Measurements from ENCODE around the gene ALDH2.
"Not testable (repeated sequence)": the region's sequence is repeated elsewhere in the genome, so short reads cannot be mapped to it uniquely, and the experiment has no call there.

The ALDH2 gene

DNA sequence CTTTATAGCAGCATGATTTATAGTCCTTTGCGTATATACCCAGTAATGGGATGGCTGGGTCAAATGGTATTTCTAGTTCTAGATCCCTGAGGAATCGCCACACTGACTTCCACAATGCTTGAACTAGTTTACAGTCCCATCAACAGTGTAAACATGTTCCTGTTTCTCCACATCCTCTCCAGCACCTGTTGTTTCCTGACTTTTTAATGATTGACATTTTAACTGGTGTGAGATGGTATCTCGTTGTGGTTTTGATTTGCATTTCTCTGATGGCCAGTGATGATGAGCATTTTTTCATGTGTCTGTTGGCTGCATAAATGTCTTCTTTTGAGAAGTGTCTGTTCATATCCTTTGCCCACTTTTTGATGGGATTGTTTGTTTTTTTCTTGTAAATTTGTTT is 62.9 kb downstream of the ALDH2 start:
- not testable (repeated sequence) for DNase-seq

DNA sequence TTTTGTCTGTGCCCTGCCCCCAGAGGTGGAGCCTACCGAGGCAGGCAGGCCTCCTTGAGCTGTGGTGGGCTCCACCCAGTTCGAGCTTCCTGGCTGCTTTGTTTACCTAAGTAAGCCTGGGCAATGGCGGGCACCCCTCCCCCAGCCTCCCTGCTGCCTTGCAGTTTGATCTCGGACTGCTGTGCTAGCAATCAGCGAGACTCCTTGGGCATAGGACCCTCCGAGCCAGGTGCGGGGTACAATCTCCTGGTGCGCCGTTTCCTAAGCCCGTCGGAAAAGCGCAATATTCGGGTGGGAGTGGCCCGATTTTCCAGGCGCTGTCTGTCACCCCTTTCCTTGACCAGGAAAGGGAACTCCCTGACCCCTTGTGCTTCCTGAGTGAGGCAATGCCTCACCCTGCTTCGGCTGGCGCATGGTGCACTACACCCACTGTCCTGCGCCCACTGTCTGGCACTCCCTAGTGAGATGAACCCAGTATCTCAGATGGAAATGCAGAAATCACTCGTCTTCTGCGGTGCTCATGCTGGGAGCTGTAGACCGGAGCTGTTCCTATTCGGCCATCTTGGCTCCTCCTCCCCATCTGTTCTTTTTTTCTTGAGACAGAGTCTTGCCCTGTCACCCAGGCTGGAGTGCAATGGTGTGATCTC is 68.1 kb downstream of the ALDH2 start:
- not testable (repeated sequence) for DNase-seq

DNA sequence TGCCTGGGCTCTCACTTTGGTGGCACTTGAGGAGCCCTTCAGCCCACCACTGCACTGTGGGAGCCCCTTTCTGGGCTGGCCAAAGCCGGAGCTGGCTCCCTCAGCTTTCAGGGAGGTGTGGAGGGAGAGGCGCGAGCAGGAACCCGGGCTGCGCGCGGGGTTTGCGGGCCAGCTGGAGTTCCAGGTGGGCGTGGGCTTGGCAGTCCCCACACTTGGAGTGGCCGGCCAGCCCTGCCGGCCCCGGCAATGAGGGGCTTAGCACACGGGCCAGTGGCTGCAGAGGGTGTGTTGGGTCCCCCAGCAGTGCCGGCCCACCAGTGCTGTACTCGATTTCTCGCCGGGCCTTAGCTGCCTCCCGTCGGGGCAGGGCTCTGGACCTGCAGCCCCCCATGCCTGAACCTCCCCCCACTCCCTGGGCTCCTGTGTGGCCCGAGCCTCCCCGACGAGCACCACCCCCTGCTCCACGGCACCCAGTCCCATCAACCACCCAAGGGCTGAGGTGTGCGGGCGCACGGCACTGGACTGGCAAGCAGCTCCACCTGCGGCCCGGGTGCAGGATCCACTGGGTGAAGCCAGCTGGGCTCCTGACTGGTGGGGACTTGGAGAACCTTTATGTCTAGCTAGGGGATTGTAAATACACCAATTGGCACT is 68.9 kb downstream of the ALDH2 start:
- not testable (repeated sequence) for DNase-seq

DNA sequence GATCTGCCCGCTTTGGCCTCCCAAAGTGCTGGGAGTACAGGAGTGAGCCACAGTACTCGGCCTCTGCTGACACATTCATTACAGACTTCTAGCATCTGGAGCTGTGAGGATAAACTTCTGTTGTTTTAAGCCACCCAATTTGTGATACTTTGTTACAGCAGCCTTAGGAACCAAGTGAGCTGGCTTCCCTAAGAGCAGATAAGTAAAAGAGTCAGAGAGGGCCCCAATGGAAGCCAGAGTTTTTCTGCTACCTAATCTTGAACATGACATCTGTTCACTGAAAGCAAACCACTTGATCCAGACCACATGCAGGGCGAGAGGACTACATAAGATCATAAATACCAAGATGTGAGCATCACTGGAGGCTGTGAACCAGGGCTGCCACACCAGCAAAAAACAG is 71.6 kb downstream of the ALDH2 start:
- DNase-seq = no peak

DNA sequence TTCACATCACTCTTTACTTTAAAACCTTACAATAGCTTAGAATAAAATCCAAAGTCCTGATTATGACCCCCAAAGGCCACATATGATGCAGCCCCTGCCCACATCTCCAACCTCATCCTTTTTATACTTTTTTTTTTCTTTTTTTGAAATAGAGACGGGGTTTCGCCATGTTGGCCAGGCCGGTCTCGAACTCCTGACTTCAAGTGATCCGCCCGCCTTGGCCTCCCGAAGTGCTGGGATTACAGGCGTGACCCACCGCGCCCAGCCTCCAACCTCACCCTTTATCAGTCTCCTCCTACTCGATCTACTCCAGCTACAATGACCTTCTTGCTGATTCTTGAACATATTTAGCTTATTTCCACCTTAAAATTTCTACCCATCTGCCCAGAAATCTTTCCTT is 74.1 kb downstream of the ALDH2 start:
- DNase-seq = no peak

DNA sequence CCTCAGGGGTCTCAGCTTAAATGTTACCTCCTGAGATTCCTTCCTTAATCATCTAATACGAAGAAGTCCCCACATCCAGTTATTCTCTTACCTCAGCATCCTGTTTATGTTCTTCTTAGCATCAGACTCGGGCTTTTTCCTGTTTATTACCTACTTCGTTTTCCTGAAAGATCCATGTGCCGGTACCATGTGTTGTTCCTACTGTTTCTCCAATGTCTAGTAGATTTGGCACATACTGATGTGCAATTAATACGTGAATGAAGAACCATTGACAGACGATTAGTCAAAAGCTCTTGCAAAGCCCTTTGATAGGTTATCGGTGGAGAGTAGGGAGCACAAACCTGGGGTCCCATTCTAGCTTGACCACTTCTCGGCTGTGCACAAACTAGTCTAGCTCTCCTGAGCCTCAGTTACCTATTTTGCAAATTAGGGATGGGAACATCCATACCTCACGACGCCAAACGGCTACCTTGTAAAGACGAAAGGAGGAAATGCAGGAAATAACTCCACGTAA is 74.6 kb downstream of the ALDH2 start:
- DNase-seq = no peak

DNA sequence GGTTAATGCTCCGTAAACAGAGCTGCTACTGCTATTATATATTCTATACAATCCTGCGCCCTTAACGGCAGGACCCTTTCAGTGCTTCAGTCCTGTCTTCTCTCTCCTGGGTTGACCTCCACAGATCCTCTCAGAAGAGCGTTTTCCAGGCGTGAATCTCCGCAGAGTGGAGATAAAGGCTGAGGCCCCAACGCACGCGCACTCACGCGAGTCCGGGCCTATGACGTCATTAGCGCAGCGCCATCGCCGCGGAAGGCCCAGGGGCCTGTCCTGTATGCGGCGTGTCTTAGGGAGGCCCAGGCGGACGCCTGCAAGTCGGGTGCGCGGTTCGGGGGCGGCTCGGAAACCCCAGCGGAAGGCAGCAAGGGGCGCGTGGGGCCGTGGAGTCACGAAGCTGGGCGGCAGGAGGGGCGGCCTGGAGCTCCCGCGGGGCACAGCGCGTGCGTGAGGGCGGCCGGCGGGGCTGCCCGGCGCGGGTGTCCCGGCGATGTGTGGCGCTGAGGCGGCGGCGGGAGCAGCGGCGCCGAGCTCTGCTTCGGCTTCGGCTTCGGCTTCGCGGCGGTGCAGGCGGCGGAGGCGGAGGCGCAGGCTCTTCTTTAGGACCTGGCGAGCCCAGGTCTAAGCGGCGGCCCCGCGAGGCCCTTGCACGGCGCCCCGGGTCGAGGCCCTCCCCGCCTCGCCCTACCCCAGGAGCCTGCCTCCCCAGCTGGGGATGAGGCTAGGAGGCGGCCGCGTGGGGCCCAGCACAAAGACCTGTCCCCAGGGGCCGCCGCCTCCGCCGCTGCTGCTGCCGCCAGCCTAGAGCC is 75.2 kb downstream of the ALDH2 start, which contains the start of gene MAPKAPK5:
TSS of gene MAPKAPK5 (plus strand) at position 479 of the 806 bp plus-strand sequence. CDS start 506 bp downstream, outside the sequence.
- DNase-seq = peak; percentile 93

DNA sequence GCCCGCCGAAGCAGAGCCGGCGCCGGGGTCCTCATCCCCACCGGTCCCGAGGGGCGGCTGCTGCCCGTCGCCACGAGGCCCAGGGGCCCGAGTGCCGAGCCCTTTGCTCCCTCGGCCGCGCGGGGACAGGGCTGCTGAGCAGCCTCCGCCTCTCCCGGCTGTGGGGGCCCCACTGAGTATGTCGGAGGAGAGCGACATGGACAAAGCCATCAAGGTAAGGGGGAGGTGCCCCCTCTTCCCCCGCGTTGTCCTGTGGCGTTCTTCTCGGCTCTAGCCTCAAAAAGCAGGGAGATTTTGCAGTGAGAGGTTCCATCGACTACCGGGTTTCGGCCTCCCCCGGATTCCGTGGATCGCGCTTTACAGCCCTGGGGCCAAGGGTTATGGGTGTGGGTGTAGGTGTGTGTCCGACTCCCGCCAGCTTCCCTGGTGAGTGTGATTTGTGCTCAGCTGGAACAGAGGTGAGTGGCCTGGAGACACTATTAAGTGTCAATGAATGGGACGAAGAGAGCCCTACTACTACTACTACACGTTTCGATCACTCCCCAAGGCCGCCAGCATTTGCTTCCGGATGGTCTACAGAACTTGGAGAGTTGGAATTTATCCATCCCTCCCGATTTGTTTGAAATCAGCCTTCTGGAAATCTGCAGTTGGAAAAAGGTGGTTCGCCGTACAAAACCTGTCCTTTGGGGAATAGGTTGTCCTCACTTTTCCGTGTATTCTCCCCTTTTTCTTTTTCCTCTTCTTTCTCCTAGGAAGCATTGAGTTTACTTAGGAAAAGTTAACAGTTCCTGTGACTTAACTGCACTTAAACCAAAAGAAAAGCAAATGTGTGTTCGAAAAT is 76.0 kb downstream of the ALDH2 start:
- DNase-seq = no peak

DNA sequence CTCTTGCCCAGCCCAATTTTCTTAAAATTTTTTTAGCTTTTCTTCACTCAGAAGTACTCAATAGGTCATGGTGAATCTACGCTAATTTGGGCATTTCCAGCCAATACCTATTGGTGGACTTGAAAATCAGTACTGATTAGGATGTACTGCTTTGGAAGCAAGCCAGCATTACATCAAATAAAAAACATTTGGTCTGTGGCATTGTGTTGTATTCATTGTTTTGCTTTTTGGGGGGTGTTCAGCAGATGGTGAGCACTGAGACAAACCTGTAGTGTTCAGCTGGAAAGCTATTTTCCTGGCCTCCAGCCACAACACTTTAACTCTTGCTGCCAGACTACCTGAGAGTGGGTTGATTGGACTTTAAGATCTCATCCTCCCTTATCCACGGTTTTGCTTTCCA is 79.3 kb downstream of the ALDH2 start:
- DNase-seq = no peak

DNA sequence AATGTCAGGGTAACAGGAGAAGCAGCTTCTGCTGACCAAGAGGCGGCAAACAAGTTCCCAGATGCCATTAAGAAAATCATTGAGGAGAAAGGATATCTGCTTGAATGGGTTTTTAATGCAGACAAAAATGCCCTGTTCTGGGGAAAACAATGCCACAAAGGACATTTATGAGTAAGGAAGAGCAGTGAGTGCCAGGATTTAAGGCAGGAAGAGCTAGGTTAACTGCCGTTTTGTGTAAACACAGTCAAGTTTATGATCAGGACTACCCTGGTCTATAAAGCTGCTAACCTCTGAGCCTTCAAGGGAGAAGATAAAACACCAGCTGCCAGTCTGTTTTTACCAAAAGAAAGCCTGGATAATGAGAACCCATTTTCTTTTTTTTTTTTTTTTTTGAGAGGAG is 83.8 kb downstream of the ALDH2 start:
- DNase-seq = no peak

DNA sequence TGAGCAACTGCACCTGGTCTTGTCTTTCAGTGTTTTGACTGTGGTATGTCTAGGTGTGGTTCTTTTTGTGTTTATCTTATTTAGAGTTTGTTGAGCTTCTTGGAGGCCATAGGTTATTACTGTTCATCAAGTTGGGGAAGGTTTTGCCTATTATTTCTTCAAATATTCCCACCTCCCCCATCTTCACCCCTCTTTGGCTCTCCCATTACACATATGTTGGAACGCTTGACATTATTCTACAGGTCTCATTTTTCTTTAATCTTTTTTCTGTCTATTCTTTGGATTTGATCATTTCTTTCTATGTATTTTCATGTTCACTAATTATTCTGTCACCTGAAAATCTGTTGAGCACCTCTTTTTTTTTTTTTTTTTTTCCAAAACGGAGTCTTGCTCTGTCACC is 91.5 kb downstream of the ALDH2 start:
- DNase-seq = no peak

DNA sequence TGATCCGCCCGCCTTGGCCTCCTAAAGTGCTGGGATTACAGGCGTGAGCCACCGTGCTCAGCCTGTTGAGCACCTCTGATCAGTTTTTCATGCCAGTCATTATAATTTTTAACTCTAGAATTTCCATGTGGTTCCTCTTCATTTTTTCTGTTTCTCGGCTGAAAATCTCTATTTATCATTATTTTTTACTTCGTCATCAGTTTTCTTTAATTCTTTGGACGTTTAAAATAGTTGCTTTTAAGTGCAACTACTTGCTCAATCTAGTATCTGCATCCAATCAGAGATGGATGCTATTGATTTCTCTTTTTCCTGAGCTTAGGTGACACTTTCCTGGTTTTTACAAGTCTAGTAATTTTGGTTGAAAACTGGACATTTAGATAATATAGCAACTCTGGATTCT is 92.0 kb downstream of the ALDH2 start:
- no peak for DNase-seq

DNA sequence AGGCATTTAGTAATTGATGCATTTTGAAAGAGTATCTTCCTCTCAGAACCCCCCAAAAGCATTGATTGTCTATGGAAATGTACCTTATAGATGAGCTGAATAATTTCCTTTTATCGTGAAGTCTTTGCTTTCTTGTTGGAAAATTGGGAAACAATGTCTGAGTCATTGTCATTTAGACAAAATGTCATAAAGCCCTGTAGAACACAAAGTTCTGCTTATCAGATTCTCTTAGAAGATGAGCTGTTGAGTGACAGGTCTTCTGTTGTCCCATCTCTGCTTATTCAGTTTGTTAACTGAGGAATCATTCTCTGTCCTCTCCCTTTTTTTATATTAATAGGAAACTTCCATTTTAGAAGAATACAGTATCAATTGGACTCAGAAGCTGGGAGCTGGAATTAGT is 98.2 kb downstream of the ALDH2 start:
- DNase-seq = no peak

Data from NCI-H2107 (cell line).